Osteoblast (primary cell): Measurements from ENCODE around the gene RCC2. TPM values are rescaled to one million over a fixed set of nuclear protein-coding genes. Genes with fewer than 3 reads are reported as not detected.

Experiments
- DNase-seq: peaks from one replicate; pipeline ENCODE4 v3.0.0; 2011; ENCODE audit warnings: low spot score, mixed read lengths; ENCODE audit not compliant: insufficient read length; ENCODE audit errors: missing footprints
- H2AFZ ChIP-seq: 2 replicates; pipeline ENCODE4 v1.6.0; 2011; ENCODE audit warnings: mild to moderate bottlenecking, low read length
- H3K27ac ChIP-seq: 2 replicates; pipeline ENCODE4 v1.5.1; 2011; ENCODE audit warnings: mild to moderate bottlenecking, low read depth, low read length, moderate library complexity
- H3K27me3 ChIP-seq: 2 replicates; pipeline ENCODE4 v1.6.0; 2012; ENCODE audit warnings: mild to moderate bottlenecking, control low read depth, inconsistent platforms, low read length, moderate library complexity; ENCODE audit not compliant: insufficient read depth
- H3K36me3 ChIP-seq: 2 replicates; pipeline ENCODE4 v1.5.1; 2011; ENCODE audit warnings: mild to moderate bottlenecking, low read length, control low read depth, moderate library complexity; ENCODE audit not compliant: insufficient read depth
- H3K4me1 ChIP-seq: 2 replicates; pipeline ENCODE4 v1.5.1; 2011; ENCODE audit warnings: mild to moderate bottlenecking, low read length, control low read depth, moderate library complexity; ENCODE audit not compliant: insufficient read depth
- H3K4me2 ChIP-seq: 2 replicates; pipeline ENCODE4 v1.6.0; 2011; ENCODE audit warnings: mild to moderate bottlenecking, low read length; ENCODE audit not compliant: insufficient read depth
- H3K4me3 ChIP-seq: fragments of 200-600 bp; sonication (generic); 3 replicates; pipeline ENCODE4 v1.5.1; 2012; ENCODE audit warnings: mild to moderate bottlenecking, low read length, inconsistent platforms; ENCODE audit not compliant: insufficient read depth
- H3K79me2 ChIP-seq: 2 replicates; pipeline ENCODE4 v1.6.0; 2012; ENCODE audit warnings: mild to moderate bottlenecking, low read length, control low read depth, inconsistent platforms; ENCODE audit not compliant: insufficient read depth
- H3K9me3 ChIP-seq: 2 replicates; pipeline ENCODE4 v1.5.1; 2011; ENCODE audit warnings: low read depth, low read length, control low read depth
- H4K20me1 ChIP-seq: 2 replicates; pipeline ENCODE4 v1.6.0; 2012; ENCODE audit warnings: mild to moderate bottlenecking, low read length, control low read depth; ENCODE audit not compliant: insufficient read depth
- total RNA-seq: library from RNA; depleted of rRNA; stranded (reverse); fragments of >200 nt; gene quantifications from 2 replicates; pipeline ENCODE4 v1.2.3, GENCODE V29; 2012
- TF ChIP-seq, protein P1 (sequence below): IDR thresholded peaks from 2 replicates; pipeline ENCODE4 v1.5.1; 2011; ENCODE audit warnings: mild to moderate bottlenecking, low read depth, low read length, moderate library complexity; ENCODE audit errors: extremely low read depth

Gene RCC2
- total RNA-seq, 1 donor: 71.3 TPM

DNA sequence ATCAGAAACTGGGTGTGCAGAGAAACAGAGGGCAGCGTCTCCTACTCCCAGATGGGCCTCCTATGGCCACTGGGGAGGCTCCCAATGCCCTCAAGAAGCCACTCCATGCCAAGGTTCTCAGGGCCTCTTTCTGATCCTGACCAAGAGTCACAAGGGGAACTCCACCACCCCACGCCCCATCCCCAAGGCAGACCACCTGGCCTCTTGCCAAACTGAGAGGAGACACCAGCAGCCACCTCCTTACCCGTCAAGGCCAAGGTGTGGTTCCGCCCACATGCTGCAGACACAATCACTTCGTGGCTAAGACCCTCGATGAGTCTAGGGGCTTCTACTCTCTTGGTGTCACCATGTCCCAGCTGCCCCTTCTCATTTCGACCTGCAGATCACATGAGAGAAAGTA, 17.0 kb downstream of the RCC2 start:
- DNase-seq: peak; percentile 79
- H3K9me3 ChIP-seq: no peaks in the 10 kb centered on the region
- H3K4me3 ChIP-seq: no peak overlapping the region
- H3K27me3 ChIP-seq: no peaks in the 10 kb centered on the region
- H3K36me3 ChIP-seq: peaks cover 73% of the 10 kb centered on the region
- H2AFZ ChIP-seq: no peak overlapping the region
- TF ChIP-seq, protein P1, sequence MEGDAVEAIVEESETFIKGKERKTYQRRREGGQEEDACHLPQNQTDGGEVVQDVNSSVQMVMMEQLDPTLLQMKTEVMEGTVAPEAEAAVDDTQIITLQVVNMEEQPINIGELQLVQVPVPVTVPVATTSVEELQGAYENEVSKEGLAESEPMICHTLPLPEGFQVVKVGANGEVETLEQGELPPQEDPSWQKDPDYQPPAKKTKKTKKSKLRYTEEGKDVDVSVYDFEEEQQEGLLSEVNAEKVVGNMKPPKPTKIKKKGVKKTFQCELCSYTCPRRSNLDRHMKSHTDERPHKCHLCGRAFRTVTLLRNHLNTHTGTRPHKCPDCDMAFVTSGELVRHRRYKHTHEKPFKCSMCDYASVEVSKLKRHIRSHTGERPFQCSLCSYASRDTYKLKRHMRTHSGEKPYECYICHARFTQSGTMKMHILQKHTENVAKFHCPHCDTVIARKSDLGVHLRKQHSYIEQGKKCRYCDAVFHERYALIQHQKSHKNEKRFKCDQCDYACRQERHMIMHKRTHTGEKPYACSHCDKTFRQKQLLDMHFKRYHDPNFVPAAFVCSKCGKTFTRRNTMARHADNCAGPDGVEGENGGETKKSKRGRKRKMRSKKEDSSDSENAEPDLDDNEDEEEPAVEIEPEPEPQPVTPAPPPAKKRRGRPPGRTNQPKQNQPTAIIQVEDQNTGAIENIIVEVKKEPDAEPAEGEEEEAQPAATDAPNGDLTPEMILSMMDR: no peak
- H3K4me2 ChIP-seq: no peak overlapping the region
- no peak overlapping the region for H3K27ac ChIP-seq
- peaks cover 56% of the 10 kb centered on the region for H3K79me2 ChIP-seq
- H3K4me1 ChIP-seq: no peaks in the 10 kb centered on the region
- peaks cover 39% of the 10 kb centered on the region for H4K20me1 ChIP-seq

DNA sequence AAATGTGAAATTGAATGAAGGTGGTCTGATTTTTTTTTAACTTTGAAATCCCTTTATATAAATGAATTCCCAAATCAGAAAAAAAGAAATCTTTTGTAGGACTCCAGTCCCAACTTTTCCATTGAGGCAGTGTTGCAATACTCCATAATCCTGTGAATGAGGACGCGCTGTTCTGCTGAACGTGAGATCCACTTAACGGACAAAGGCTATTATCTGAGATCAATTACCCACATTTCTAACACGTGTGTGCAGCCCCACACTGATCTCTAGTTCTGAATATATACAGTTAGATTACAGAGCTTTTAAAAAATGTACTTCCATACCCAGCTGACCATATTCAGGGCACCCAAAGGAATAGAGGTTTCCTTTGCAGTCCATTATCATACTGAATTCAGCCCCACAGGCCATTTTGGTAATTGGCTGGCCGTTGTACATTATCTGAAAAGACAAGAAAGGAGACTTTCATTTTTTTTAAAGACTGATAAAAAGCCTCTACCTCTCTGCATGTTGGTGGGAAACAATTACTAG, 19.0 kb downstream of the RCC2 start:
- peaks cover 34% of the 10 kb centered on the region for H4K20me1 ChIP-seq
- H3K9me3 ChIP-seq: no peaks in the 10 kb centered on the region
- no peaks in the 10 kb centered on the region for H3K27me3 ChIP-seq
- no peaks in the 10 kb centered on the region for H3K4me1 ChIP-seq
- no peak overlapping the region for H3K27ac ChIP-seq
- H3K4me2 ChIP-seq: no peak overlapping the region
- H3K4me3 ChIP-seq: no peak overlapping the region
- TF ChIP-seq, protein P1: no peak
- H3K79me2 ChIP-seq: peaks cover 43% of the 10 kb centered on the region
- no peak overlapping the region for H2AFZ ChIP-seq
- peaks cover 82% of the 10 kb centered on the region for H3K36me3 ChIP-seq
- DNase-seq: peak; percentile 84

DNA sequence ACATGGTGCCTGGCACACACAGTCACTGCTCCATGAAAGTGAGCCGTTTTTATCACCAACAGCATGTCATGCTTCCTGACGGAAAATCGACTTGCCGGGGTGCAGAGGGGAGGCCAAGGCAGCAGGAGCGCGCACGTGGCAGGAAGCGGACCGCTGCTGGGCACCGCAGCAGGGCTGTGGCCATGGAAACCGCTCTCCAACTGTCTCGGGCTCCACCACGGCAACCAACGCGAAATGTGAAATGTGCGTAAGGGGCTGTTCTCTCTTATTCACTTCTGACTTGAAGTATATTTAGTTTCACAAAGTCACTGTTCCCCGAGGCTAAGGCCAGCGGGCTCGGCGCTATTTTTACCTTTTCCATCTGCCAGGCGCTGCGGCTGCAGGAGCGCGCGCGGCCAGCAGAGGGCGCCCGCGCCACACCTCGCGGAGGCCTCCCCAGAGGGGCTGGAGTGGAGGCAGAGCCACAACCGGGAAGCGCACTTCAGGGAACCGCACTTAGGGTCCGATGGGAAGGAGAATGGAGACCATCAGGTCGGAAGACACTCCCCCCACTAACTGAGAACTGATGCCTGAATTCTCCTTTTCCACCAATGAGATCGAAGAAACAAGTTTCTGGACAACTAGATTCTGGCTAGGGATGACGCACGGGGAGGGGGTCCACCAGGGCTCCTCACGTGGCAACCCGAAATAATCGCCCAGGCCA, 19.7 kb downstream of the RCC2 start:
- peaks cover 31% of the 10 kb centered on the region for H4K20me1 ChIP-seq
- TF ChIP-seq, protein P1: peak; percentile 92

DNA sequence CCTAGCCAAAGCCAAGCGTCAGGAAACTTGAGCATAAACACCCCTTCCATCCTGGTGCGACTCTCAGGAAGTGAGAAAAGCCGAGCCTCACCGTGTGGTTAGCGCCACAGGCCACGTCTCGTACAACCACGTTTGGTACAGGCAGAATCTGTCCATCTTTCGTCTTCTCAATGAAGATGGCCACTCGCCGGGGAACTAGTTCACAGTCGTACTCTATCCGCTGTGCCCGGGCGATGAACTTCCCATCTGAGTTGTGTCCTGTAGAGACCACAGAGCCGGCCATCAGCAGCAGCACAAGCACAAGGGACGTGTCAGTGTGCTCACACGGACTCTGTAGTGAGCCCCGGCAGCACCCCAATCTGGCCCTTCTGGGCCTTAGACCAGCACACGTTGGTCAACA, 23.1 kb downstream of the RCC2 start:
- TF ChIP-seq, protein P1: no peak
- Histone ChIP-seq H3K27me3 (no peaks in the 10 kb centered on the region), H4K20me1 (peaks cover 19% of the 10 kb centered on the region), H3K4me2 (no peak overlapping the region), H3K79me2 (peaks cover 20% of the 10 kb centered on the region), H3K9me3 (no peaks in the 10 kb centered on the region), H3K4me1 (no peaks in the 10 kb centered on the region), H3K36me3 (peaks cover 87% of the 10 kb centered on the region), H2AFZ (no peak overlapping the region), H3K4me3 (no peak overlapping the region), H3K27ac (no peak overlapping the region)
- peak; percentile 17 for DNase-seq

More for the DNA sequence above, 19.7 kb downstream of the RCC2 start:
- H2AFZ ChIP-seq: no peak overlapping the region
- no peaks in the 10 kb centered on the region for H3K27me3 ChIP-seq
- no peaks in the 10 kb centered on the region for H3K4me1 ChIP-seq
- H3K4me3 ChIP-seq: no peak overlapping the region
- DNase-seq: peak; percentile 98
- H3K36me3 ChIP-seq: peaks cover 81% of the 10 kb centered on the region
- no peak overlapping the region for H3K4me2 ChIP-seq
- no peak overlapping the region for H3K27ac ChIP-seq
- peaks cover 38% of the 10 kb centered on the region for H3K79me2 ChIP-seq
- no peaks in the 10 kb centered on the region for H3K9me3 ChIP-seq
